ENCODE measurements around the gene FAM200B. TPM values are rescaled to one million over a fixed set of nuclear protein-coding genes. Genes with fewer than 3 reads are reported as not detected.

The FAM200B gene
- total and polyA plus RNA-seq, 4 donors = 11.8 to 45.7 (median 16.9) TPM

GRCh38 chr4:15711762-15712161 lies 30.1 kb downstream of the FAM200B start:
- H3K9ac ChIP-seq (ENCODE audit: low read depth in 1 of 2, low read length in 2 of 2) = no peak overlapping the region
- H3K36me3 ChIP-seq (ENCODE audit: control insufficient read depth in 4 of 4, insufficient read depth in 3 of 4, low read depth in 1 of 4, low read length in 3 of 4) = no peaks in the 10 kb centered on the region
- no peaks in the 10 kb centered on the region for H3K4me1 ChIP-seq (ENCODE audit: control insufficient read depth in 4 of 4, insufficient read depth in 4 of 4, low read length in 3 of 4)
- WGBS = 96% methylated on average over 2 of the region's 2 CpGs
- no peaks in the 10 kb centered on the region for H3K9me3 ChIP-seq (ENCODE audit: control insufficient read depth in 4 of 4, low read length in 3 of 4)
- no peak for TF ChIP-seq EGR1 (IDR thresholded peaks at IDR 0.05; ENCODE audit: low read depth in 2 of 2)
- TF ChIP-seq YY1 (IDR thresholded peaks at IDR 0.05) = no peak
- no peak for TF ChIP-seq NR2F2 (IDR thresholded peaks at IDR 0.05)
- no peak for TF ChIP-seq REST (IDR thresholded peaks at IDR 0.05)
- no peak for TF ChIP-seq JUND (IDR thresholded peaks at IDR 0.05)
- H3K4me3 ChIP-seq (ENCODE audit: low read depth in 1 of 3, low read length in 3 of 3) = no peak overlapping the region
- no peak for DNase-seq (ENCODE audit: low spot score)
- H3K27ac ChIP-seq (ENCODE audit: low read depth in 1 of 2, low read length in 2 of 2) = no peak overlapping the region
- no peaks in the 10 kb centered on the region for H3K27me3 ChIP-seq (ENCODE audit: control insufficient read depth in 4 of 4, insufficient read depth in 4 of 4, low read length in 3 of 4)

GRCh38 chr4:15712214-15712613 lies 30.6 kb downstream of the FAM200B start:
- Histone ChIP-seq H3K4me3 (ENCODE audit: low read depth in 1 of 3, low read length in 3 of 3) (no peak overlapping the region), H3K36me3 (ENCODE audit: control insufficient read depth in 4 of 4, insufficient read depth in 3 of 4, low read depth in 1 of 4, low read length in 3 of 4) (no peaks in the 10 kb centered on the region), H3K9me3 (ENCODE audit: control insufficient read depth in 4 of 4, low read length in 3 of 4) (no peaks in the 10 kb centered on the region), H3K9ac (ENCODE audit: low read depth in 1 of 2, low read length in 2 of 2) (no peak overlapping the region), H3K27ac (ENCODE audit: low read depth in 1 of 2, low read length in 2 of 2) (no peak overlapping the region), H3K27me3 (ENCODE audit: control insufficient read depth in 4 of 4, insufficient read depth in 4 of 4, low read length in 3 of 4) (no peaks in the 10 kb centered on the region), H3K4me1 (ENCODE audit: control insufficient read depth in 4 of 4, insufficient read depth in 4 of 4, low read length in 3 of 4) (no peaks in the 10 kb centered on the region)
- no peak for DNase-seq (ENCODE audit: low spot score)
- 100% methylated on average over 1 of the region's 1 CpG for WGBS
- TF ChIP-seq GABPA (IDR thresholded peaks at IDR 0.05 in 1 of 2, conservative IDR thresholded peaks at IDR 0.05 in 1 of 2) = no peak
- TF ChIP-seq REST (IDR thresholded peaks at IDR 0.05) = no peak
- TF ChIP-seq JUND (IDR thresholded peaks at IDR 0.05) = no peak
- TF ChIP-seq MAX (IDR thresholded peaks at IDR 0.05) = no peak
- no peak for TF ChIP-seq FOXA2 (IDR thresholded peaks at IDR 0.05)
- TF ChIP-seq HNF4G (IDR thresholded peaks at IDR 0.05) = no peak
- TF ChIP-seq RAD21 (IDR thresholded peaks at IDR 0.05) = no peak
- TF ChIP-seq NR2F2 (IDR thresholded peaks at IDR 0.05) = no peak
- no peak for TF ChIP-seq RXRA (IDR thresholded peaks at IDR 0.05)
- TF ChIP-seq TAF1 (conservative IDR thresholded peaks at IDR 0.05) = no peak
- no peak for TF ChIP-seq YY1 (IDR thresholded peaks at IDR 0.05)
- no peak for TF ChIP-seq ZBTB33 (IDR thresholded peaks at IDR 0.05)
- TF ChIP-seq CTCF (IDR thresholded peaks at IDR 0.05; ENCODE audit: low read depth, low read length, missing input control) = no peak
- no peak for TF ChIP-seq SP1 (IDR thresholded peaks at IDR 0.05)
